HFFc6 (cell line): Measurements from ENCODE around the gene CAST. TPM values are rescaled to one million over a fixed set of nuclear protein-coding genes. Genes with fewer than 3 reads are reported as not detected.
"Not testable (repeated sequence)": the region's sequence is repeated elsewhere in the genome, so short reads cannot be mapped to it uniquely, and the experiment has no call there.

Source experiments
- DNase-seq: peaks from one replicate; pipeline ENCODE4 v3.0.0-alpha.2; 2018
- H3K27ac Mint-ChIP-seq: 2 replicates; pipeline ENCODE4 v1.8.0; 2020; ENCODE audit warnings: mild to moderate bottlenecking, mixed read lengths
- H3K27me3 Mint-ChIP-seq: 2 replicates; pipeline ENCODE4 v1.8.0; 2021; ENCODE audit warnings: mild to moderate bottlenecking, moderate library complexity, mixed read lengths; ENCODE audit not compliant: insufficient read depth
- H3K36me3 Mint-ChIP-seq: 2 replicates; pipeline ENCODE4 v1.8.0; 2021; ENCODE audit warnings: low read depth, mixed read lengths
- H3K4me1 Mint-ChIP-seq: 2 replicates; pipeline ENCODE4 v1.8.0; 2020; ENCODE audit warnings: low read depth, mixed read lengths
- H3K4me3 Mint-ChIP-seq: 2 replicates; pipeline ENCODE4 v1.8.0; 2020; ENCODE audit warnings: mild to moderate bottlenecking, moderate library complexity, mixed read lengths
- H3K9me3 Mint-ChIP-seq: 2 replicates; pipeline ENCODE4 v1.8.0; 2020; ENCODE audit warnings: mild to moderate bottlenecking, mixed read lengths
- total RNA-seq, 6 experiments: library from RNA; stranded (reverse); fragmentation: NEBNext Ultra II Directional; extraction: Animal tissue kit (Norgen Biotek cat#: 25700); gene quantifications; 2 replicates in 1 of 6; 3 replicates in 5 of 6; pipeline ENCODE4 v1.2.3, GENCODE V29; 2021
- TF ChIP-seq, protein P1 (sequence below): fragments of 200-600 bp; sonication (generic); IDR thresholded peaks from 2 replicates; pipeline ENCODE4 v1.5.0; 2021; ENCODE audit warnings: antibody characterized with exemption, mild to moderate bottlenecking

CAST gene
- total RNA-seq, 6 experiments from 2014 or later, result 274 to 342 (median 322) TPM

- no peak for DNase-seq
- Mint-ChIP-seq H3K27me3 (no peaks in the 10 kb centered on the region; the same call in 1 of the 2 replicates), H3K27ac (peak overlapping the region; percentile 75), H3K36me3 (peaks cover 61% of the 10 kb centered on the region), H3K9me3 (no peaks in the 10 kb centered on the region), H3K4me1 (peaks cover 34% of the 10 kb centered on the region), H3K4me3 (no peak overlapping the region)
- TF ChIP-seq, protein P1, sequence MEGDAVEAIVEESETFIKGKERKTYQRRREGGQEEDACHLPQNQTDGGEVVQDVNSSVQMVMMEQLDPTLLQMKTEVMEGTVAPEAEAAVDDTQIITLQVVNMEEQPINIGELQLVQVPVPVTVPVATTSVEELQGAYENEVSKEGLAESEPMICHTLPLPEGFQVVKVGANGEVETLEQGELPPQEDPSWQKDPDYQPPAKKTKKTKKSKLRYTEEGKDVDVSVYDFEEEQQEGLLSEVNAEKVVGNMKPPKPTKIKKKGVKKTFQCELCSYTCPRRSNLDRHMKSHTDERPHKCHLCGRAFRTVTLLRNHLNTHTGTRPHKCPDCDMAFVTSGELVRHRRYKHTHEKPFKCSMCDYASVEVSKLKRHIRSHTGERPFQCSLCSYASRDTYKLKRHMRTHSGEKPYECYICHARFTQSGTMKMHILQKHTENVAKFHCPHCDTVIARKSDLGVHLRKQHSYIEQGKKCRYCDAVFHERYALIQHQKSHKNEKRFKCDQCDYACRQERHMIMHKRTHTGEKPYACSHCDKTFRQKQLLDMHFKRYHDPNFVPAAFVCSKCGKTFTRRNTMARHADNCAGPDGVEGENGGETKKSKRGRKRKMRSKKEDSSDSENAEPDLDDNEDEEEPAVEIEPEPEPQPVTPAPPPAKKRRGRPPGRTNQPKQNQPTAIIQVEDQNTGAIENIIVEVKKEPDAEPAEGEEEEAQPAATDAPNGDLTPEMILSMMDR, result no peak
These were observed 81.6 kb downstream of the CAST start for GRCh38 chr5:96743805-96744204.

DNA sequence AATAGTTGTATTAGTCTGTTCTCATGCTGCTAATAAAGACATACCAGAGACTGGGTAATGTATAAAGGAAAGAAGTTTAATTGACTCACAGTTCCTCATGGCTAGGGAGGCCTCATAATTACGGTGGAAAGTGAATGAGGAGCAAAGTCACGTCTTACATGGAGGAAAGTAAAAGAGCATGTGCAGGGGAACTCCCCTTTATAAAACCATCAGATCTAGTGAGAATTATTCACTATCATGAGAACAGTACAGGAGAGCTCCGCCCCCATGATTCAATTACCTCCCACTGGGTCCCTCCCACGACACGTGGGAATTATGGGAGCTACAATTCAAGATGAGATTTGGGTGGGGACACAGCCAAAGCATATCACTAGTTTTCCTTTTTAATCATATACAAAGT, 82.0 kb downstream of the CAST start:
- H3K4me3 Mint-ChIP-seq, H3K27me3 Mint-ChIP-seq, DNase-seq, H3K9me3 Mint-ChIP-seq: not testable (repeated sequence)
- Mint-ChIP-seq H3K4me1 (peaks cover 34% of the 10 kb centered on the region), H3K36me3 (peaks cover 63% of the 10 kb centered on the region), H3K27ac (peak overlapping the region; percentile 39)

GRCh38 chr5:96745025-96745424, 82.8 kb downstream of the CAST start:
- Mint-ChIP-seq H3K36me3 (peaks cover 59% of the 10 kb centered on the region), H3K4me1 (peaks cover 34% of the 10 kb centered on the region), H3K27me3 (no peaks in the 10 kb centered on the region; the same call in 1 of the 2 replicates), H3K9me3 (no peaks in the 10 kb centered on the region), H3K4me3 (no peak overlapping the region), H3K27ac (peak overlapping the region; percentile 36)
- DNase-seq, result no peak
- TF ChIP-seq, protein P1, result no peak

- Mint-ChIP-seq H3K36me3 (peaks cover 58% of the 10 kb centered on the region), H3K27me3 (no peaks in the 10 kb centered on the region; the same call in 1 of the 2 replicates), H3K9me3 (no peaks in the 10 kb centered on the region), H3K4me1 (peaks cover 34% of the 10 kb centered on the region), H3K27ac (peak overlapping the region; percentile 47), H3K4me3 (no peak overlapping the region)
- DNase-seq, result no peak
- TF ChIP-seq, protein P1, result no peak; the same call in 1 of the 2 replicates
These were observed 83.8 kb downstream of the CAST start for GRCh38 chr5:96745844-96746531.

DNA sequence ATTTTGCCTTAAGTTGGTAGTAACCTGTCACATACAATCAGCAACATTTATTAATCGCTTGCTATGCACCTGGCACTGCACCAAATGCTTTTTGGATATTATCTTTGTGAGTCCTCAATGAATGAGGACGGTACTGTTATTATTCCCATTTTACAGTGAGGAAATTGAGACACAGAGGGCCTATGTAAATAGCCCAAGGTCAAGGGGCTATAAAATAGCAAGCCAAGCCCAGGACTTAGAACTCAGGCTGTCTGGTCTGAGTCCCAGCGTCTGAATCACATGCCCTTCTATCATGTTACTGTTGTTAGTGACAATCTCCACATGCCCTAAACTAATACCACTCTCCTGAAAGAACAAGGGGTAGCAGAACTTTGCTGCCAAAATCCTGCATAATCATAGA, 85.5 kb downstream of the CAST start:
- DNase-seq, result no peak
- Mint-ChIP-seq H3K4me1 (peaks cover 31% of the 10 kb centered on the region), H3K4me3 (no peak overlapping the region), H3K36me3 (peaks cover 58% of the 10 kb centered on the region), H3K27me3 (no peaks in the 10 kb centered on the region; the same call in 1 of the 2 replicates), H3K27ac (no peak overlapping the region; the same call in 1 of the 2 replicates), H3K9me3 (no peaks in the 10 kb centered on the region)
- TF ChIP-seq, protein P1, result no peak

GRCh38 chr5:96750110-96750822, 88.1 kb downstream of the CAST start:
- H3K4me1 Mint-ChIP-seq, result peaks cover 12% of the 10 kb centered on the region
- TF ChIP-seq, protein P1, result no peak
- no peaks in the 10 kb centered on the region for H3K27me3 Mint-ChIP-seq
- DNase-seq, result no peak
- no peak overlapping the region for H3K4me3 Mint-ChIP-seq
- peaks cover 42% of the 10 kb centered on the region for H3K36me3 Mint-ChIP-seq
- H3K9me3 Mint-ChIP-seq, result no peaks in the 10 kb centered on the region
- no peak overlapping the region for H3K27ac Mint-ChIP-seq
